GM18511 (cell line): ENCODE results near the gene MAFB.

ENCODE experiments used
- ATAC-seq: cut with Tn5 transposase; IDR thresholded peaks from one replicate; pipeline ENCODE4 v1.9.1; 2021; ENCODE audit warnings: mild to moderate bottlenecking, moderate library complexity; ENCODE audit not compliant: unreplicated experiment

MAFB gene

GRCh38 chr20:40635971-40636370, 53.1 kb downstream of the MAFB start:
- ATAC-seq, result no peak
